Loucy (cell line): ENCODE data around the gene ZNRF1.

Source experiments
- H2AFZ ChIP-seq: fragments of 200-600 bp; sonication (generic); 2 replicates; pipeline ENCODE4 v1.6.0; 2016; ENCODE audit warnings: antibody characterized with exemption, mild to moderate bottlenecking, low read length, moderate library complexity
- H3F3A ChIP-seq: fragments of 200-600 bp; 2 replicates; pipeline ENCODE4 v1.6.0; 2016; ENCODE audit warnings: antibody characterized with exemption, low read depth, mild to moderate bottlenecking
- H3K27me3 ChIP-seq: fragments of 200-600 bp; sonication (generic); 2 replicates; pipeline ENCODE4 v1.6.1; 2014; ENCODE audit warnings: low read length, mild to moderate bottlenecking; ENCODE audit not compliant: insufficient read depth, poor library complexity, severe bottlenecking
- H3K36me3 ChIP-seq: fragments of 200-600 bp; sonication (generic); 2 replicates; pipeline ENCODE4 v1.6.1; 2016; ENCODE audit warnings: low read length; ENCODE audit not compliant: insufficient read depth
- H3K4me1 ChIP-seq: fragments of 200-600 bp; sonication (generic); 2 replicates; pipeline ENCODE4 v1.5.1; 2014; ENCODE audit warnings: low read length, mild to moderate bottlenecking; ENCODE audit not compliant: insufficient read depth, poor library complexity, severe bottlenecking
- H3K4me2 ChIP-seq: fragments of 200-600 bp; sonication (generic); 2 replicates; pipeline ENCODE4 v1.6.0; 2014; ENCODE audit warnings: antibody characterized with exemption, low read length, low read depth, mild to moderate bottlenecking; ENCODE audit not compliant: poor library complexity, severe bottlenecking
- H3K4me3 ChIP-seq: fragments of 200-600 bp; sonication (generic); 2 replicates; pipeline ENCODE4 v1.5.1; 2014; ENCODE audit warnings: low read length, mild to moderate bottlenecking, mixed read lengths; ENCODE audit not compliant: poor library complexity, severe bottlenecking
- H3K79me2 ChIP-seq: fragments of 200-600 bp; sonication (generic); 2 replicates; pipeline ENCODE4 v1.6.1; 2014; ENCODE audit warnings: low read length; ENCODE audit not compliant: insufficient read depth
- H3K9ac ChIP-seq: fragments of 200-600 bp; sonication (generic); 2 replicates; pipeline ENCODE4 v1.6.0; 2014; ENCODE audit warnings: mild to moderate bottlenecking, low read depth, low read length, moderate library complexity; ENCODE audit not compliant: poor library complexity, severe bottlenecking
- H3K9me2 ChIP-seq: fragments of 200-600 bp; sonication (generic); replicated peaks from 2 replicates; pipeline ENCODE4 v1.6.1; 2016; ENCODE audit warnings: low read depth, low read length, mixed read lengths
- H3K9me3 ChIP-seq: fragments of 200-600 bp; sonication (generic); 2 replicates; pipeline ENCODE4 v1.6.1; 2014; ENCODE audit warnings: mild to moderate bottlenecking, antibody characterized with exemption, low read length, low read depth; ENCODE audit not compliant: insufficient read depth
- H4K20me1 ChIP-seq: fragments of 200-600 bp; sonication (generic); 2 replicates; pipeline ENCODE4 v1.6.0; 2014; ENCODE audit warnings: antibody characterized with exemption, low read length, mild to moderate bottlenecking; ENCODE audit not compliant: insufficient read depth, poor library complexity, severe bottlenecking
- EZH2phosphoT487 ChIP-seq: fragments of 200-600 bp; IDR thresholded peaks from 2 replicates; pipeline ENCODE4 v1.6.1; 2018; ENCODE audit warnings: antibody characterized with exemption, mild to moderate bottlenecking, moderate library complexity, borderline replicate concordance
- TF ChIP-seq, protein P1 (sequence below): fragments of 200-600 bp; sonication (generic); conservative IDR thresholded peaks from 2 replicates; pipeline ENCODE4 v1.5.1; 2014; ENCODE audit warnings: mild to moderate bottlenecking, antibody characterized with exemption, low read length

Gene ZNRF1

DNA sequence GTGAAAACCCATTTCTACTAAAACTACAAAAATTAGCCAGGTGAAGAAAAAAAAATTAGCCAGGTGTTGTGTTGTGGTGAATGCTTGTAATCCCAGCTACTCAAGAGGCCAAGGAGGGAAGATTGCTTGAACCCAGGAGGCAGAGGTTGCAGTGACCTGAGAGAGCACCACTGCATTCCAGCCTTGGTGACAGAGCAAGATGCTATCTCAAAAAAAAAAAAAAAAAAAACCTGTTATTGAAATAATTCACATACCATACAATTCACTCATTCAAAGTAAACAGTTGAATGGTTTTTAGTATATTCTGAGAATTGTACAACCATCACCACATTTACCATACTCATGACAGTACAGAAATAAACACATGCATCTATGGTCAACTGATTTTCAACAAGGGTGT is 31.0 kb downstream of the ZNRF1 start:
- Histone ChIP-seq H3F3A (no peaks in the 10 kb centered on the region), H3K4me3 (no peak overlapping the region), H3K9ac (no peak overlapping the region), H3K27me3 (no peaks in the 10 kb centered on the region), H3K4me2 (no peak overlapping the region), H3K9me3 (no peaks in the 10 kb centered on the region), H3K79me2 (peaks cover 100% of the 10 kb centered on the region), H2AFZ (no peak overlapping the region), H3K9me2 (no peaks in the 10 kb centered on the region), H4K20me1 (peaks cover 98% of the 10 kb centered on the region), H3K4me1 (peaks cover 28% of the 10 kb centered on the region), H3K36me3 (peaks cover 38% of the 10 kb centered on the region; the same call in 1 of the 2 replicates)
- TF ChIP-seq, protein P1, sequence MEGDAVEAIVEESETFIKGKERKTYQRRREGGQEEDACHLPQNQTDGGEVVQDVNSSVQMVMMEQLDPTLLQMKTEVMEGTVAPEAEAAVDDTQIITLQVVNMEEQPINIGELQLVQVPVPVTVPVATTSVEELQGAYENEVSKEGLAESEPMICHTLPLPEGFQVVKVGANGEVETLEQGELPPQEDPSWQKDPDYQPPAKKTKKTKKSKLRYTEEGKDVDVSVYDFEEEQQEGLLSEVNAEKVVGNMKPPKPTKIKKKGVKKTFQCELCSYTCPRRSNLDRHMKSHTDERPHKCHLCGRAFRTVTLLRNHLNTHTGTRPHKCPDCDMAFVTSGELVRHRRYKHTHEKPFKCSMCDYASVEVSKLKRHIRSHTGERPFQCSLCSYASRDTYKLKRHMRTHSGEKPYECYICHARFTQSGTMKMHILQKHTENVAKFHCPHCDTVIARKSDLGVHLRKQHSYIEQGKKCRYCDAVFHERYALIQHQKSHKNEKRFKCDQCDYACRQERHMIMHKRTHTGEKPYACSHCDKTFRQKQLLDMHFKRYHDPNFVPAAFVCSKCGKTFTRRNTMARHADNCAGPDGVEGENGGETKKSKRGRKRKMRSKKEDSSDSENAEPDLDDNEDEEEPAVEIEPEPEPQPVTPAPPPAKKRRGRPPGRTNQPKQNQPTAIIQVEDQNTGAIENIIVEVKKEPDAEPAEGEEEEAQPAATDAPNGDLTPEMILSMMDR, result no peak
- TF ChIP-seq EZH2phosphoT487, result no peak

DNA sequence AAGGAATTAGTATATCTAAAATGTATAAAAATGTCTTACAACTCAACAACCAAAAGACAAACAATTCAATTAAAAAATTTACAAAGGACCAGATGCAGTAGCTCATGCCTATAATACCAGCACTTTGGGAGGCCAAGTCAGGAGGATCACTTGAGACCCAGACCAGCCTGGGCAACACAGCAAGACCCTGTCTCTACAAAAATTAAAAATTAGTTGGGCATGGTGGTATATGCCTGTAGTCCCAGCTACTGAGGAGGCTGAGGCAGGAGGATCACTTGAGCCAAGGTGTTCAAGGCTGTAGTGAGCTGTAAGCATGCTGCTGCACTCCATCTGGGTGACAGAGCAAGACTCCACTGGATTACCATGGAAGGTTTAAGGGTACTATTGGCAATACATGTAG is 33.8 kb downstream of the ZNRF1 start:
- Histone ChIP-seq H3K4me2 (no peak overlapping the region), H3K9ac (no peak overlapping the region), H3K79me2 (peaks cover 100% of the 10 kb centered on the region), H3K36me3 (peaks cover 34% of the 10 kb centered on the region), H3K9me3 (no peaks in the 10 kb centered on the region), H3F3A (no peaks in the 10 kb centered on the region), H3K4me1 (peaks cover 28% of the 10 kb centered on the region), H3K9me2 (no peaks in the 10 kb centered on the region), H2AFZ (no peak overlapping the region), H3K27me3 (no peaks in the 10 kb centered on the region), H3K4me3 (no peak overlapping the region), H4K20me1 (peaks cover 96% of the 10 kb centered on the region)
- no peak for TF ChIP-seq EZH2phosphoT487
- TF ChIP-seq, protein P1, result no peak

DNA sequence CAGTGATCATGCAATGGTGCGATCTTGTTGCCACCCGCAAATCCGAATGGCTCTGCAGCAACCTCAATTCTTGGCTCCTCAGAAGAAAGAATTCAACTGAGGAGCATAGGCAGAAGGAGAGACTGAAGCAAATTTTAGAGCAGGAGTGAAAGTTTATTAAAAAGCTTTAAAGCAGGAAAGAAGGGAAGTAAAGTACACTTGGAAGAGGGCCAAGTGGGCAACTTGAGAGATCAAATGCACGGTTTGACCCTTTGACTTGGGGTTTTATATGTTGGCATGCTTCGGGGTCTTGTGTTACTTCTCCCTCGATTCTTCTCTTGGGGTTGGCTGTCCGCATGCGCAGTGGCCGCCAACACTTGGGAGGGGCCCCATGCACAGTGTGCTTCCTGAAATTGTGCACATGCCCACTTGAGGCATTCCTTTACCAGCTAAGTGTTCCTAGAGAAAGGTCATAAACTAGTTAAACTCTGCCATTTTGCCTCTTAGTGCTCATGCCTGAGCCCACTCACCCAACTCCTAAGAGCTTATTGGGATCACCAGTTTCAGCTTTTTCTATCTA is 36.7 kb downstream of the ZNRF1 start:
- H3K79me2 ChIP-seq, result peaks cover 100% of the 10 kb centered on the region
- H2AFZ ChIP-seq, result no peak overlapping the region
- 0 out of 2 replicates have a peak, but pooled peaks cover 9% of the 10 kb centered on the region for H3F3A ChIP-seq
- H3K4me1 ChIP-seq, result peaks cover 34% of the 10 kb centered on the region
- H4K20me1 ChIP-seq, result peaks cover 85% of the 10 kb centered on the region
- H3K9ac ChIP-seq, result no peak overlapping the region
- no peaks in the 10 kb centered on the region for H3K9me3 ChIP-seq
- H3K4me2 ChIP-seq, result peak overlapping the region; percentile 4
- TF ChIP-seq EZH2phosphoT487, result no peak
- TF ChIP-seq, protein P1, result no peak
- H3K27me3 ChIP-seq, result no peaks in the 10 kb centered on the region
- peaks cover 41% of the 10 kb centered on the region for H3K36me3 ChIP-seq
- H3K4me3 ChIP-seq, result no peak overlapping the region
- H3K9me2 ChIP-seq, result no peaks in the 10 kb centered on the region
